ENCODE measurements around the gene CCDC187. TPM values are rescaled to one million over a fixed set of nuclear protein-coding genes. Genes with fewer than 3 reads are reported as not detected.
"Not testable (repeated sequence)": the region's sequence is repeated elsewhere in the genome, so short reads cannot be mapped to it uniquely, and the experiment has no call there.

CCDC187 gene
- polyA plus RNA-seq, 4 donors, result 0.07 to 4.7 (median 2.2) TPM

DNA sequence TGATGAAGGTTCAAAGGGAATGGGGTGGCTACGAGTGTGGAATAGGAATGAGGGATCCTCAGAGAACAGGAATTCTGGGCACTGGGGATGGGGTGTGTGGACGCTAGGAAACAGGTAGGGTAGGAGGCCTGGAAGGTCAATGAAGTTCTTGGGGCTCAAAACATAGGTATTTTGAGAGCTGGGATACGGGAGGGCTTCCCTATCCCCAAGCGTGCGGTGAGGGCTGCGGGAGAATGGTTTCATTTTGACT, 59.0 kb downstream of the CCDC187 start:
- no peak for DNase-seq (ENCODE audit: low read depth in 4 of 4, low spot score in 3 of 4)

DNA sequence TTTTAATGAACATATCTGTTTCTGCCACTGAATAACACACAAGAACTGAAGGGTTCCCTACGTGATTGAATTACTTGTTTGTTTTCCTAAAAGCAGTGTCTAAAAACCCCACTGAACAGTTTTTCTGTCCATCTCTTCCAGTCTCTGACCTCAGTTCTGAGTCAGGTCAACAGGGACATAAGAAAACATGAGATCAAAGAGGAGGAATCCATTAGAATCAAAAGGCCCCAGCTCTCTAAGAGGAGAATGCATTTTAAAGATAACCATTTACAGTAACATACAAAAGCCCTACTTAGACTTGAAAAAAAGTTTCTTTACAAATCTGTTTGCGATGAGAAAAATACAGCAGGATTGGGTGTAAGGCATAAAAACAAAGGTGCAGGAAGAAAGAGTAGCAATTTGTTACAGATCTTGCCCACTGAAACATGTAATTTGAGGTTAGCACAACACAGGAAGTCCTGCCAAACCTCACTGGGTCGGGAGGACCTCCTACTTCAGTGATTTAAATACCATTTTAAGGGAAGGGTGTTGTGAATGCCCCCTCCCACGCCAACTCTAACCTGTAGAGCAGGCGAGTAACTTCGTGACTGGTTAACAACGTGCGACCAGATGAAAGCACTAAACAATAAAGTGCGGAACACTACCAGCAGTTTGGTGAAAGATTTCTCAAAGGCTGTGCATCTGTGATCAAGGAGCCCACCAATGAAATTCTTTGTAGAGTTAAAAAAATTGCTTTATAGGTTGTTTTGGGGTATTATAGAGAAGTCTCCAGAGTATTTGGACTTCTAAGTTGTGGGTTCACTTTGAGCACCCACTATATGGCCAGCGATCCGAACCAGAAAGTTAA, 59.5 kb downstream of the CCDC187 start:
- no peak for DNase-seq (ENCODE audit: low read depth in 4 of 4, low spot score in 3 of 4)

DNA sequence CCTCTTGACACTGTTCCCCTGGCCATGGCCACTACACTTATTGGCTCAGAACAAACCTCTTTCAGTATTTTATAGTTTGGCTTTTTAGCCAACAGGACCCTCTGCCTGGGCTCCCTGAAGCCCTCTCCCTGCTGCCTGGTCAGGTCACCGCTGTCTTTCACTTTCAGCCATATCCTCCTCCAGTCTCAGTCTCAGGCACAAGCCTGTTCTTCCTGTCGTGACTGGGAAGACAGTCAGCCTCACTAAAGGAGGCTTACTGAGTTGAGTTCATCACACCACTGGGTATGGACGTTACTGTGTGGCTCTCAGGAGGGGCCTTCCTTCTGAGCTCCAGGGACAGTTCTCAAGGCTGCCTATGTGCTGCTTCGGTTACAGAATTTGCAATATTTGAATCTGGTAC, 60.3 kb downstream of the CCDC187 start:
- DNase-seq (ENCODE audit: low read depth in 4 of 4, low spot score in 3 of 4), result no peak

GRCh38 chr9:136242918-136243525, 60.9 kb downstream of the CCDC187 start:
- no peak for DNase-seq (ENCODE audit: low read depth in 4 of 4, low spot score in 3 of 4)

GRCh38 chr9:136242248-136242647, 61.6 kb downstream of the CCDC187 start:
- DNase-seq (ENCODE audit: low read depth in 4 of 4, low spot score in 3 of 4), result no peak

GRCh38 chr9:136241542-136241941, 62.4 kb downstream of the CCDC187 start:
- no peak for DNase-seq (ENCODE audit: low read depth in 4 of 4, low spot score in 3 of 4)

DNA sequence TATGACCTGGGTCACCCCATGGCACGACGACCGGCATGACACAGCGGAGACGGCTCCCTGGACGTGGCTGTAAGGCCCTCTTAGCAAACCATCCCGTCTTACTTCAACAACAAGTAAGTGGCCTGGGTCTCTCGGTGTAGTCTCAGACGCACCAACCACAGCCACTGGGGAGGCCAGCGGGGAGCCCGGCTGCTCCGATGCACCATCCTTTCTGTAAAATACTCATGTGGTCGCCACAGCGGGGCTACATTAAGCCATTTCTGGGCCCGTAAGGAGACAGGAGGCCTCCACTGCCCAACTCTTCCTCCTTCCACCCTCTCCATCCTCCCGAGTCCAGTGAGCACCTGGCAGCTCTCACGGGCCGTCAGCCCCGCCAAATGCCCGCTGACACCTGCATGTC, 63.0 kb downstream of the CCDC187 start:
- no peak for DNase-seq (ENCODE audit: low read depth in 4 of 4, low spot score in 3 of 4)

DNA sequence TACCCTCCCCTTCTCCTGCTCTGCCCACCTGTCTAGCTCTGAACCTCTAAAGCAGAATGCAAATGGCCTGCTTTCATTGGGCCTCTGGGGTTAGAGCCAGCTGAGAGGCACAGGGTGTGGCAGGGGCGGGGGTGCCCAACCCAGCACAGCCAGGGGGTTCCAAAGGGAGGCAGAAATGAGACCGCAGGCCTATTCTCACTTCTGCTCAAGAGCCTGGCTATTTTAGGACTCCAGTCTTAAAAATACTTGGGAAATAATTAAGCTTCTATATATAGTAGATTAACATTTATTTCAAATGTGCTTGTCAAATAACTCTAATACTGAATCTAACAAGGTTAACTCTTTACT, 63.9 kb downstream of the CCDC187 start:
- no peak for DNase-seq (ENCODE audit: low read depth in 4 of 4, low spot score in 3 of 4)

GRCh38 chr9:136239135-136239982, 64.5 kb downstream of the CCDC187 start:
- DNase-seq (ENCODE audit: low read depth in 4 of 4, low spot score in 3 of 4), result no peak

- DNase-seq (ENCODE audit: low read depth in 4 of 4, low spot score in 3 of 4), result no peak
These were observed 65.6 kb downstream of the CCDC187 start for GRCh38 chr9:136238342-136238732.

DNA sequence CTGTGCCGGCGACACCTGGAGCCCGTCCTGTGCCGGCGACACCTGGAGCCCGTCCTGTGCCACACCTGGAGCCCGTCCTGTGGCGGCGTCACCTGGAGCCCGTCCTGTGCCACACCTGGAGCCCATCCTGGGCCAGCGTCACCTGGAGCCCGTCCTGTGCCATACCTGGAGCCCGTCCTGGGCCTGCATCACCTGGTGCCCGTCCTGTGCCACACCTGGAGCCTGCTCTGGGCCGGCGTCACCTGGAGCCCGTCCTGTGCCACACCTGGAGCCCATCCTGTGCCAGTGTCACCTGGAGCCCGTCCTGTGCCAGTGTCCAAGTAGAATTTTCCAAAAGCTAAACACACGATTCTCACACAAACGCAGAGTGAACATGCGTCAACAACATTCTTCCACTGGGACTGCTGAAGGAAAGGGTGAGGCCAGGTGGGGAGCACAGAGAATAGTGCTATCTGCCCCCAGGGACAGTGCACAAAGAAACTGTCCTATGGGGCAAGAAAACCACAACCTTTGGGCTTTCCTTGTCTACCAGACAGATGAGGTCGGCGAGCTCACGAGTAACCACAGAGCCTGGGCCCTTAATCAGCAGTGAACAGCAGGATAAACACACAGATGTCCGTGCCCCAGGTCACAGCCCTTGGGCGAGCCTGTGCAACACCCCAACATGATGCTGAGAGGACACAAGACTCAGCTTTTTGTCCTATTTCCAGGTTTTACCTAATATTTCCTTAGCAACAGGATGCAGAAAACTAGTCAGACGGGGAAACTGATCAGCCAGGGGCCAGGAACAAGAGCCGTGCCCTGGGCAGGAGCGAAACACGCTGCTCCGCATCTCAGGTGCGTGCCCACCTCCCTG, 66.2 kb downstream of the CCDC187 start:
- no peak for DNase-seq (ENCODE audit: low read depth in 4 of 4, low spot score in 3 of 4)

- DNase-seq (ENCODE audit: low read depth in 4 of 4, low spot score in 3 of 4), result not testable (repeated sequence)
These were observed 67.2 kb downstream of the CCDC187 start for GRCh38 chr9:136236471-136237410.

DNA sequence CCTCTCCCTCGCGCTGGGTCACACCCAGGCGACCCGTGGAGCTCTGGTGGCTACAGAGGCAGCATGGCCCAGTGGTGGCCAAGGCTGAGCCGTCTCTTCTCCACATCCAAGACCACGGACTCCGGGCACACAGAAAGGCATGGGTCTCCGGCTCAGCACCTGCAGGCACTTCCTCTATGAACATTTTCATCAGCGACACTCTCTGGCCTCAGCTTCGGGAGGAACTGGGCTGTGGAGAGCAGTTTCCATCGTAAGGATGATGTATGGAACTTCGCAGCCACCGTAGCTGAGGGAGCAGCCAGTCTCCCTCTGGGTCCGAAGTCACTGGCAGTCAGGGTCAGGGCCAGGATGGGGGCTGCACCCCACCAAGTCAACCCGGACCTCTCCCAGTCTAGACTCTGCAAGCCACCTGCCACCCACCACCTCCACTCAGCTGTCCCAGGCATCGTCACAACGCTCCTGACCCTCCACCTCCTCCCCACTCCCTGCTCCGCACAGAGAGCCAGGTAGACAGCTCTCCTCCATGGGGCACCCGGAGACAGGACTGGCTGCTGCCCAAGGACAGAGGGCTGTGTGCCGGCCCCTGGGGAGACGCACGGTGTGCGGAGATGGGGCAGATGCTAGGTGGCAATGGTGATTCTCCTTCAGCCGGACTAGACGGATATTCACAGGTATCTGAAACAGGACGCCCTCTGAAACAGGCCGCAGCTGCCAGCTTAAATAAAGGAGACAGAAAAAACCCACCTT, 68.0 kb downstream of the CCDC187 start:
- DNase-seq (ENCODE audit: low read depth in 4 of 4, low spot score in 3 of 4), result no peak

- DNase-seq (ENCODE audit: low read depth in 4 of 4, low spot score in 3 of 4), result no peak
These were observed 68.7 kb downstream of the CCDC187 start for GRCh38 chr9:136235171-136235570.

GRCh38 chr9:136234597-136234996, 69.3 kb downstream of the CCDC187 start:
- no peak for DNase-seq (ENCODE audit: low read depth in 4 of 4, low spot score in 3 of 4)

- no peak for DNase-seq (ENCODE audit: low read depth in 4 of 4, low spot score in 3 of 4)
These were observed 70.0 kb downstream of the CCDC187 start for GRCh38 chr9:136233868-136234267.

- DNase-seq (ENCODE audit: low read depth in 4 of 4, low spot score in 3 of 4), result no peak
These were observed 70.5 kb downstream of the CCDC187 start for GRCh38 chr9:136233411-136233810.

DNA sequence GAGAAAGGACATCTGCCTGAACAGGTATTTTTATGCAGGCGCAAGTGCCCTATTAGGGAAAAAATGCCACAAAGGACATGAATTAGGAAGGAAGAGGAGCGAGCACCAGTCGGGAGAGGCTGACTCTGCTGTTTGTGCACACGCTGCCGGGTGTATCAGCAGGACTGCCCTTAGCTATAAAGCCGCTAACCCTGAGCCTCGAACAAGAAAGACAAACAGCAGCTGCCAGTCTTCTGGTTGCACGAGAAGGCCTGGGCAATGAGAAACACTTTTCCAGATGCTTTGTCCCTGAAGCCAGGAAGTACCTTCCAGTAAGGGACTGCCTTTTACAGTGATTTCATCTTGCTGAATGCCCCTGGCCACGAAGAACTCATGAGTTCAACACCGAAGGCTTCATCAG, 70.9 kb downstream of the CCDC187 start:
- DNase-seq (ENCODE audit: low read depth in 4 of 4, low spot score in 3 of 4), result peak in 1 of 4 donors; percentile 23
